HUES6 (cell line): ENCODE measurements around the gene PSENEN.
"Not testable (repeated sequence)": the region's sequence is repeated elsewhere in the genome, so short reads cannot be mapped to it uniquely, and the experiment has no call there.

Experiments used
- H3K27ac ChIP-seq: 2 replicates; pipeline ENCODE4 v1.7.0; 2013; ENCODE audit warnings: low read depth, mild to moderate bottlenecking, low read length, inconsistent platforms
- H3K27me3 ChIP-seq: 2 replicates; pipeline ENCODE4 v1.6.1; 2013; ENCODE audit warnings: low read length; ENCODE audit not compliant: control insufficient read depth, insufficient read depth
- H3K36me3 ChIP-seq: 2 replicates; pipeline ENCODE4 v1.6.1; 2013; ENCODE audit warnings: low read length; ENCODE audit not compliant: control insufficient read depth, insufficient read depth
- H3K4me1 ChIP-seq: 2 replicates; pipeline ENCODE4 v1.6.1; 2013; ENCODE audit warnings: low read length; ENCODE audit not compliant: control insufficient read depth, insufficient read depth
- H3K4me3 ChIP-seq: 2 replicates; pipeline ENCODE4 v1.5.1; 2013; ENCODE audit warnings: low read depth, low read length
- H3K9ac ChIP-seq: one replicate; pipeline ENCODE4 v1.6.1; 2013; ENCODE audit warnings: mild to moderate bottlenecking, low read length
- H3K9me3 ChIP-seq: 2 replicates; pipeline ENCODE4 v1.6.1; 2013; ENCODE audit warnings: low read depth, low read length; ENCODE audit not compliant: control insufficient read depth, insufficient read depth

PSENEN gene

DNA sequence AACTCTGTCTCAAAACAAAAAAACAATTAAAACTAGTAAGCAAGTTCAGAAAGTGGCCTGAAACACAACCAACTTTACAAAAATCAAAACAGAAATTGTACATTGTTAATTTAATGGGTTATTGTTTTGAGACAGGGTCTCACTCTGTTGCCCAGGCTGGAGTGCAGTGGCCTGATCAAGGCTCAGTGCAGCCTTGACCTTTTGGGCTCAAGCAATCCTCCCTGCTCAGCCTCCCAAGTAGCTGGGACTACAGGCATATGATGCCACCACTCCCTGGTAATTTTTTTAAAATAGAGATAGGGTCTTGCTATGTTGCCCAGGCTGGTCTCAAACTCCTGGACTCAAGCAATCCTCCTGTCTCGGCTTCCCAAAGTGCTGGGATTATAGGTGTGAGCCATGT lies 50.1 kb downstream of the PSENEN start:
- H3K9me3 ChIP-seq, H3K4me3 ChIP-seq, H3K27ac ChIP-seq, H3K9ac ChIP-seq, H3K36me3 ChIP-seq: not testable (repeated sequence)
- Histone ChIP-seq H3K27me3 (peaks cover 24% of the 10 kb centered on the region), H3K4me1 (peaks cover 10% of the 10 kb centered on the region)
